ENCODE results near the gene SELENON. TPM values are rescaled to one million over a fixed set of nuclear protein-coding genes. Genes with fewer than 3 reads are reported as not detected.

Gene SELENON
- total and polyA plus RNA-seq, 9 of the 15 experiments (the other 6 are each of a cell fraction or from before 2014, with no cell fraction given): 0.43 to 26.7 (median 7.0) TPM

- no peak for TF ChIP-seq ZBTB11 (CRISPR knock-in tag; IDR thresholded peaks at IDR 0.05)
- TF ChIP-seq ZNF174 (CRISPR knock-in tag; IDR thresholded peaks at IDR 0.05): no peak
- no peak for TF ChIP-seq CGGBP1 (CRISPR knock-in tag; IDR thresholded peaks at IDR 0.05)
- no peak for TF ChIP-seq TBP (optimal IDR thresholded peaks at IDR 0.05; ENCODE audit: low read depth, low read length)
- TF ChIP-seq ZNF184 (CRISPR knock-in tag; IDR thresholded peaks at IDR 0.05): no peak
- TF ChIP-seq RREB1 (CRISPR knock-in tag; IDR thresholded peaks at IDR 0.05): no peak
- peak; percentile 56; the same call in 1 of the 2 replicates for TF ChIP-seq SPI1 (IDR thresholded peaks at IDR 0.05; ENCODE audit: borderline replicate concordance, low read depth, low read length)
These were observed 17.3 kb upstream of the SELENON start (continued) for GRCh38 chr1:25782608-25783201.

All from K562 (cell line).